ENCODE measurements around the gene PHF8. TPM values are rescaled to one million over a fixed set of nuclear protein-coding genes. Genes with fewer than 3 reads are reported as not detected.

PHF8 gene
- total RNA-seq, 8 experiments from 2014 or later, result 6.7 to 31.5 (median 15.3) TPM

- in situ Hi-C loops (cut with MboI; ENCODE audit: low pct_unique_long_range_greater_than_20kb in 2 of 9, low sequenced_read_pairs in 9 of 9, unreplicated experiment in 9 of 9), result no loop called here
- H3K27ac ChIP-seq, result no peak overlapping the region
- ATAC-seq (replicated peaks in 6 of 8), result no peak
- H3K4me3 ChIP-seq, result no peak overlapping the region
- WGBS, 10 experiments, result 60% methylated on average over 1 of the region's 1 CpG; no CpG with 5 or more reads in 9 of the 10 experiments
- H3K4me1 ChIP-seq (replicated peaks in 1 of 2), result peaks cover 11 to 13% of the 10 kb centered on the region in 2 donors
Observed at GRCh38 chrX:54048412-54048811, 4.1 kb upstream of the PHF8 start.

GRCh38 chrX:54045563-54046228, 1.4 kb upstream of the PHF8 start:
- in situ Hi-C loops (cut with MboI; ENCODE audit: low pct_unique_long_range_greater_than_20kb in 2 of 9, low sequenced_read_pairs in 9 of 9, unreplicated experiment in 9 of 9), result no loop called here
- Histone ChIP-seq H3K4me1 (replicated peaks in 1 of 2) (peaks cover 13 to 14% of the 10 kb centered on the region in 2 donors), H3K4me3 (no peak overlapping the region), H3K27ac (peak overlapping the region in 1 of 2 donors; percentile 96)
- WGBS, 10 experiments, result 55 to 100% (median 71%) methylated on average over 1 to 12 of the region's 12 CpGs; no CpG with 5 or more reads in 2 of the 10 experiments
- no peak for ATAC-seq (replicated peaks in 6 of 8)

GRCh38 chrX:54044877-54045338, 635 bp upstream of the PHF8 start:
- peak in 1 of 8 experiments; percentile 1 for ATAC-seq (replicated peaks in 6 of 8)
- in situ Hi-C loops (cut with MboI; ENCODE audit: low pct_unique_long_range_greater_than_20kb in 2 of 9, low sequenced_read_pairs in 9 of 9, unreplicated experiment in 9 of 9), result no loop called here
- Histone ChIP-seq H3K4me1 (replicated peaks in 1 of 2) (peaks cover 13 to 14% of the 10 kb centered on the region in 2 donors), H3K4me3 (peak overlapping the region; percentile 60 to 81 (median 71)), H3K27ac (peak overlapping the region; percentile 94 to 96)
- 14 to 80% (median 18%) methylated on average over 1 of the region's 10 CpGs; no CpG with 5 or more reads in 6 of the 10 experiments for WGBS, 10 experiments

- peak overlapping the region; percentile 60 to 81 (median 71) for H3K4me3 ChIP-seq
- peak; percentile 11 to 32 (median 27) for ATAC-seq (replicated peaks in 6 of 8)
- WGBS, 10 experiments, result 0 to 25% (median 0%) methylated on average over 1 to 5 of the region's 43 CpGs; no CpG with 5 or more reads in 7 of the 10 experiments
- H3K4me1 ChIP-seq (replicated peaks in 1 of 2), result peaks cover 13 to 14% of the 10 kb centered on the region in 2 donors
- peak overlapping the region; percentile 94 to 96 for H3K27ac ChIP-seq
- in situ Hi-C loops (cut with MboI; ENCODE audit: low pct_unique_long_range_greater_than_20kb in 2 of 9, low sequenced_read_pairs in 9 of 9, unreplicated experiment in 9 of 9), result no loop called here
Observed at GRCh38 chrX:54043541-54044125, 640 bp downstream of the PHF8 start.

GRCh38 chrX:54043056-54043455, 1.2 kb downstream of the PHF8 start:
- WGBS, 10 experiments, result 0% methylated on average over 1 to 2 of the region's 11 CpGs; no CpG with 5 or more reads in 6 of the 10 experiments
- Histone ChIP-seq H3K4me1 (replicated peaks in 1 of 2) (peaks cover 7 to 9% of the 10 kb centered on the region in 2 donors), H3K4me3 (peak overlapping the region; percentile 60 to 81 (median 71)), H3K27ac (peak overlapping the region; percentile 94 to 96)
- in situ Hi-C loops (cut with MboI; ENCODE audit: low pct_unique_long_range_greater_than_20kb in 2 of 9, low sequenced_read_pairs in 9 of 9, unreplicated experiment in 9 of 9), result no loop called here
- no peak for ATAC-seq (replicated peaks in 6 of 8)

- Histone ChIP-seq H3K4me1 (replicated peaks in 1 of 2) (peaks cover 6 to 9% of the 10 kb centered on the region in 2 donors), H3K27ac (peak overlapping the region in 1 of 2 donors; percentile 94), H3K4me3 (peak overlapping the region; percentile 60 to 81 (median 71))
- in situ Hi-C loops (cut with MboI; ENCODE audit: low pct_unique_long_range_greater_than_20kb in 2 of 9, low sequenced_read_pairs in 9 of 9, unreplicated experiment in 9 of 9), result no loop called here
- peak; percentile 3 to 52 (median 38) for ATAC-seq (replicated peaks in 6 of 8)
- WGBS, 10 experiments, result no CpG with 5 or more reads among the region's 26 CpGs
Observed at GRCh38 chrX:54042609-54043021, 1.7 kb downstream of the PHF8 start.

- no peak overlapping the region for H3K27ac ChIP-seq
- ATAC-seq (replicated peaks in 6 of 8), result no peak
- no peaks in the 10 kb centered on the region for H3K4me1 ChIP-seq (replicated peaks in 1 of 2)
- H3K4me3 ChIP-seq, result no peak overlapping the region
- WGBS, 10 experiments, result 44 to 100% (median 86%) methylated on average over 1 to 4 of the region's 4 CpGs; no CpG with 5 or more reads in 6 of the 10 experiments
- in situ Hi-C loops (cut with MboI; ENCODE audit: low pct_unique_long_range_greater_than_20kb in 2 of 9, low sequenced_read_pairs in 9 of 9, unreplicated experiment in 9 of 9), result no loop called here
Observed at GRCh38 chrX:54030329-54030728, 13.9 kb downstream of the PHF8 start.

- Histone ChIP-seq H3K4me1 (replicated peaks in 1 of 2) (no peaks in the 10 kb centered on the region), H3K4me3 (no peak overlapping the region), H3K27ac (no peak overlapping the region)
- no peak for ATAC-seq (replicated peaks in 6 of 8)
- in situ Hi-C loops (cut with MboI; ENCODE audit: low pct_unique_long_range_greater_than_20kb in 2 of 9, low sequenced_read_pairs in 9 of 9, unreplicated experiment in 9 of 9), result no loop called here
- WGBS, 10 experiments, result 47 to 100% (median 83%) methylated on average over 1 to 4 of the region's 10 CpGs; no CpG with 5 or more reads in 5 of the 10 experiments
Observed at GRCh38 chrX:54029529-54030143, 14.6 kb downstream of the PHF8 start.

- H3K27ac ChIP-seq, result no peak overlapping the region
- no peaks in the 10 kb centered on the region for H3K4me1 ChIP-seq (replicated peaks in 1 of 2)
- no peak for ATAC-seq (replicated peaks in 6 of 8)
- H3K4me3 ChIP-seq, result no peak overlapping the region
- in situ Hi-C loops (cut with MboI; ENCODE audit: low pct_unique_long_range_greater_than_20kb in 2 of 9, low sequenced_read_pairs in 9 of 9, unreplicated experiment in 9 of 9), result no loop called here
- WGBS, 10 experiments, result 50 to 100% (median 74%) methylated on average over 1 to 5 of the region's 5 CpGs; no CpG with 5 or more reads in 6 of the 10 experiments
Observed at GRCh38 chrX:54024350-54024749, 19.9 kb downstream of the PHF8 start.

GRCh38 chrX:54012830-54013500, 31.3 kb downstream of the PHF8 start:
- 67% methylated on average over 1 of the region's 1 CpG; no CpG with 5 or more reads in 9 of the 10 experiments for WGBS, 10 experiments

GRCh38 chrX:54007682-54008081, 36.6 kb downstream of the PHF8 start:
- ATAC-seq (replicated peaks in 6 of 8), result no peak
- no peaks in the 10 kb centered on the region for H3K4me1 ChIP-seq (replicated peaks in 1 of 2)
- 58 to 100% (median 93%) methylated on average over 1 to 4 of the region's 4 CpGs; no CpG with 5 or more reads in 4 of the 10 experiments for WGBS, 10 experiments
- no peak overlapping the region for H3K4me3 ChIP-seq
- in situ Hi-C loops (cut with MboI; ENCODE audit: low pct_unique_long_range_greater_than_20kb in 2 of 9, low sequenced_read_pairs in 9 of 9, unreplicated experiment in 9 of 9), result no loop called here
- H3K27ac ChIP-seq, result no peak overlapping the region

More at GRCh38 chrX:54012830-54013500, 31.3 kb downstream of the PHF8 start:
- in situ Hi-C loops (cut with MboI; ENCODE audit: low pct_unique_long_range_greater_than_20kb in 2 of 9, low sequenced_read_pairs in 9 of 9, unreplicated experiment in 9 of 9), result no loop called here
- no peak overlapping the region for H3K27ac ChIP-seq
- H3K4me3 ChIP-seq, result no peak overlapping the region
- ATAC-seq (replicated peaks in 6 of 8), result no peak
- H3K4me1 ChIP-seq (replicated peaks in 1 of 2), result no peaks in the 10 kb centered on the region

GRCh38 chrX:53997724-53998123, 46.5 kb downstream of the PHF8 start:
- Histone ChIP-seq H3K4me3 (no peak overlapping the region), H3K27ac (no peak overlapping the region), H3K4me1 (replicated peaks in 1 of 2) (no peaks in the 10 kb centered on the region)
- no peak for ATAC-seq (replicated peaks in 6 of 8)
- WGBS, 10 experiments, result 33 to 100% (median 71%) methylated on average over 1 of the region's 2 CpGs; no CpG with 5 or more reads in 7 of the 10 experiments
- in situ Hi-C loops (cut with MboI; ENCODE audit: low pct_unique_long_range_greater_than_20kb in 2 of 9, low sequenced_read_pairs in 9 of 9, unreplicated experiment in 9 of 9), result no loop called here
